Putamen (tissue), 1 donor: ENCODE measurements around the gene ATF5.

Source experiments
- DNase-seq: peaks from one replicate; pipeline ENCODE4 v3.0.0-alpha.2; 2016; ENCODE audit warnings: low spot score

ATF5 gene

GRCh38 chr19:49977076-49977475 lies 48.1 kb downstream of the ATF5 start:
- DNase-seq, result no peak

- no peak for DNase-seq
Observed at GRCh38 chr19:49977881-49978280, 48.9 kb downstream of the ATF5 start.

- no peak for DNase-seq
Observed at GRCh38 chr19:49978324-49978723, 49.3 kb downstream of the ATF5 start.

- no peak for DNase-seq
Observed at GRCh38 chr19:49981603-49982593, 52.9 kb downstream of the ATF5 start.
